ENCODE data around the gene ADARB1. TPM values are rescaled to one million over a fixed set of nuclear protein-coding genes. Genes with fewer than 3 reads are reported as not detected.

Gene ADARB1
- total and polyA plus RNA-seq, 9 of the 15 experiments (the other 6 are each of a cell fraction or from before 2014, with no cell fraction given) = 6.7 to 16.0 (median 8.3) TPM

- TF ChIP-seq ATF4 (CRISPR knock-in tag; IDR thresholded peaks at IDR 0.05) = no peak
- no peak for TF ChIP-seq ARID2 (IDR thresholded peaks at IDR 0.05)
- no peak for TF ChIP-seq ELF1 (tag; IDR thresholded peaks at IDR 0.05)
Observed at GRCh38 chr21:45064091-45064490, 10.3 kb upstream of the ADARB1 start (continued).

- in situ Hi-C loops (cut with MboI) (no loop called here), intact Hi-C loops (cut with micrococcal nuclease) (no loop called here)
- H3K9me3 ChIP-seq (replicated peaks; ENCODE audit: control insufficient read depth, insufficient read depth, low read depth, low read length) = no peaks in the 10 kb centered on the region
- H3K36me3 ChIP-seq (ENCODE audit: control insufficient read depth, insufficient read depth, low read length) = no peaks in the 10 kb centered on the region
- H3K27ac ChIP-seq (ENCODE audit: extremely low read depth, low read depth, low read length) = no peak overlapping the region
- peaks cover 8% of the 10 kb centered on the region for H4K20me1 ChIP-seq (replicated peaks; ENCODE audit: control insufficient read depth, insufficient read depth, low read length)
- peaks cover 6 to 18% of the 10 kb centered on the region in 2 experiments; a peak in 4 of 5 replicates for H3K27me3 ChIP-seq (ENCODE audit: control insufficient read depth in 2 of 2, insufficient read depth in 2 of 2, low read length in 2 of 2)
- H3K79me2 ChIP-seq (ENCODE audit: control insufficient read depth, insufficient read depth, low read length) = no peaks in the 10 kb centered on the region
- no TSS peak for BruUV-seq (replicated peaks)
- DNase-seq (ENCODE audit: extremely low read depth in 1 of 4, low spot score in 3 of 4) (no peak), FAIRE-seq (no peak), ATAC-seq (peak; percentile 10; the same call in 1 of the 3 replicates)
- H3K9me1 ChIP-seq (ENCODE audit: control insufficient read depth, insufficient read depth, low read length) = no peaks in the 10 kb centered on the region
- ChIA-PET CTCF (ENCODE audit: low intra/inter-chr PET ratio) (no interaction called here), POLR2A (interaction anchor here (0.6 to 2.1 kb wide), 4 partner anchors 12 to 684 kb away, joined by 3 to 6 read pairs (median 3); no protein-coding TSS in a partner anchor)
- 43% methylated on average over 16 of the region's 19 CpGs for WGBS (ENCODE audit: insufficient coverage, low coverage, missing lambda C conversion rate)
- H2AFZ ChIP-seq (ENCODE audit: low read depth, low read length) = peak overlapping the region; percentile 35; the same call in 1 of the 2 replicates
- no peak overlapping the region; a peak in 1 of 4 replicates for H3K9ac ChIP-seq (ENCODE audit: insufficient read depth in 1 of 2, low read depth in 2 of 2, low read length in 2 of 2)
- H3K4me1 ChIP-seq (replicated peaks in 1 of 2; ENCODE audit: control insufficient read depth in 2 of 2, insufficient read depth in 2 of 2, low read length in 2 of 2) = peaks cover 14 to 24% of the 10 kb centered on the region in 2 experiments; a peak in 4 of 5 replicates
- peak overlapping the region; percentile 23; the same call in 1 of the 2 replicates for H3K4me2 ChIP-seq (ENCODE audit: insufficient read depth, low read length)
- no peak overlapping the region for H3K4me3 ChIP-seq
- peak; percentile 97 for TF ChIP-seq ZNF316 (IDR thresholded peaks at IDR 0.05)
- no peak for TF ChIP-seq NFIX (CRISPR knock-in tag; IDR thresholded peaks at IDR 0.05; ENCODE audit: low read depth)
- TF ChIP-seq ZBTB17 (CRISPR knock-in tag; IDR thresholded peaks at IDR 0.05) = no peak
- peak; percentile 53; the same call in 1 of the 2 replicates for TF ChIP-seq L3MBTL2 (IDR thresholded peaks at IDR 0.05)
- TF ChIP-seq MAFK (IDR thresholded peaks at IDR 0.05; ENCODE audit: low read length) = peak; percentile 74
- no peak for TF ChIP-seq ZBTB8A (IDR thresholded peaks at IDR 0.05; ENCODE audit: partially characterized antibody)
Observed at GRCh38 chr21:45064618-45065399, 9.6 kb upstream of the ADARB1 start.

All from K562 (cell line).